Left lung (tissue), 10 donors: ENCODE data around the gene VWA3A. TPM values are rescaled to one million over a fixed set of nuclear protein-coding genes. Genes with fewer than 3 reads are reported as not detected.
A peak's percentile ranks its signal among the peaks of the same experiment; 100 is the strongest.
"Not testable (repeated sequence)": the region's sequence is repeated elsewhere in the genome, so short reads cannot be mapped to it uniquely, and the experiment has no call there.

Experiments
- ATAC-seq: fragments of 200-7000 bp; cut with Tn5 transposase; one replicate; pipeline ENCODE4 v1.9.1; 2020; ENCODE audit warnings: moderate library complexity
- DNase-seq, 4 donors: peaks; one replicate each; pipeline ENCODE4 v3.0.0-alpha.2; 2013 to 2020
- H3K27ac ChIP-seq, 2 donors: fragments of 200-600 bp; sonication (generic) in 1 of 2; one replicate each; pipeline versions ENCODE4 v1.5.0 to v1.8.0; 2020 to 2021
- H3K27me3 ChIP-seq, 2 donors: fragments of 200-600 bp; sonication (generic) in 1 of 2; one replicate each; pipeline versions ENCODE4 v1.5.0 to v1.8.0; 2020 to 2021
- H3K36me3 ChIP-seq, 2 donors: fragments of 200-600 bp; sonication (generic) in 1 of 2; one replicate each; pipeline versions ENCODE4 v1.5.0 to v1.8.0; 2020 to 2021
- H3K4me1 ChIP-seq, 2 donors: fragments of 200-600 bp; one replicate each; pipeline ENCODE4 v1.8.0; 2021
- H3K4me3 ChIP-seq, 2 donors: fragments of 200-600 bp; sonication (generic) in 1 of 2; one replicate each; pipeline versions ENCODE4 v1.5.0 to v1.8.0; 2020 to 2021; ENCODE audit warnings: mild to moderate bottlenecking in 1 of 2
- H3K9me3 ChIP-seq, 2 donors: fragments of 200-600 bp; sonication (generic) in 1 of 2; one replicate each; pipeline versions ENCODE4 v1.5.0 to v1.8.0; 2020 to 2021
- CTCF ChIP-seq, 2 donors: fragments of 200-600 bp; sonication (generic) in 1 of 2; IDR thresholded peaks; one replicate each; pipeline versions ENCODE4 v1.5.0 to v1.8.0; 2021; ENCODE audit warnings: antibody characterized with exemption in 2 of 2
- intact Hi-C, 2 donors: fragments of 100-400 bp; cut with DNase I; formaldehyde crosslinking; loops; one replicate each; pipeline versions ENCODE4 v1.11.2 to v1.14.2; 2022
- polyA plus RNA-seq, 6 donors: library from polyadenylated mRNA; unstranded; fragments of 120-200 nt; gene quantifications; one replicate each; pipeline ENCODE4 v1.2.1, GENCODE V29; 2013; ENCODE audit not compliant: insufficient read length in 6 of 6
- total RNA-seq, 2 donors: library from RNA; stranded (reverse); fragmentation: NEBNext Ultra II Directional; extraction: Animal tissue kit (Norgen Biotek cat#: 25700); gene quantifications; one replicate each; pipeline ENCODE4 v1.2.1, GENCODE V29; 2021
- donor health status: DM: no; HTN: yes; CAD: no.
- donor health status: DM: no; HTN: no; CAD: no.

Gene VWA3A
- total and polyA plus RNA-seq, 8 donors, result 0.12 to 7.1 (median 4.9) TPM

DNA sequence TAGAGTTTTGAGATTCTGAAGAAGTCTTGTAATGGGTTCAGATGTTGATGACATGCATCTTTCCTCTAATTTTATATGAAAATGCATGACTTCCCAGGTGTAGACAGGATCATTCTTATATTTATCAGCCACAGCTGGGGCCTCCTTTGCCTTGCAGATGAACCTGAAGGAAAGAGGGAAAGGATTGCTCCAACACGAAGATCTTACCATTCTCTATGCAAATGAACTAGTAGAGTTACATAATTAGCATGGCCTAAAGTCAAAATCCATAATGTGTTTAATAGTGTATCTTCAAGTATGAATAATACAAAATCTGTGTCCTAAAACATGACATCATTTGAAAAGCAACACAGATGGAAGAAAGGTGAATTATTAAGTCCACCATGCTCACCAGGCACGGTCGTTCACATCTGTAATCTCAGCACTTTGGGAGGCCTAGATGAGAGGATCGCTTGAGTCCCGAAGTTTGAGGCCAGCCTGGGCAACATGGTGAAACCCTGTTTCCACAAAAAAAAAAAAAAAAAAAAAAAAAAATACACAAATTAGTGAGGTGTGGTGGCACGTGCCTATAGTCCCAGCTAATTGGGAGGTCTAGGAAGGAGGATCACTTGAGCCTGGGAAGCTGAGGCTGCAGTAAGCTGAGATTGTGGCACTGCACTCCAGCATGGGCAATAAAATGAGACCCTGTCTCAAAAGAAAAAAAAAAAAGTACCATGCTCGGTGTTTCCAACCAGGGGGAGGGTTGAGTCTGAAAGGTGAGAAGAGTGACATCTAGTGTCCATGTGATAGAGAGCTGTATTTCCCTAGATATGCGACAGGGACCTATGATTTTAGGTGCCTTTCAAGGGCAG is 6.3 kb downstream of the VWA3A start:
- no peaks in the 10 kb centered on the region for H3K36me3 ChIP-seq
- no peak overlapping the region for H3K27ac ChIP-seq
- H3K27me3 ChIP-seq, result peaks cover 0 to 20% of the 10 kb centered on the region in 2 donors
- H3K4me3 ChIP-seq, result no peak overlapping the region
- intact Hi-C loops, result no loop called here
- peak in 1 of 4 donors; percentile 49 for DNase-seq
- H3K4me1 ChIP-seq, result peaks cover 0 to 2% of the 10 kb centered on the region in 2 donors
- no peaks in the 10 kb centered on the region for H3K9me3 ChIP-seq
- ATAC-seq, result peak; percentile 85
- peak; percentile 36 to 47 for TF ChIP-seq CTCF (IDR thresholded peaks at IDR 0.05)

DNA sequence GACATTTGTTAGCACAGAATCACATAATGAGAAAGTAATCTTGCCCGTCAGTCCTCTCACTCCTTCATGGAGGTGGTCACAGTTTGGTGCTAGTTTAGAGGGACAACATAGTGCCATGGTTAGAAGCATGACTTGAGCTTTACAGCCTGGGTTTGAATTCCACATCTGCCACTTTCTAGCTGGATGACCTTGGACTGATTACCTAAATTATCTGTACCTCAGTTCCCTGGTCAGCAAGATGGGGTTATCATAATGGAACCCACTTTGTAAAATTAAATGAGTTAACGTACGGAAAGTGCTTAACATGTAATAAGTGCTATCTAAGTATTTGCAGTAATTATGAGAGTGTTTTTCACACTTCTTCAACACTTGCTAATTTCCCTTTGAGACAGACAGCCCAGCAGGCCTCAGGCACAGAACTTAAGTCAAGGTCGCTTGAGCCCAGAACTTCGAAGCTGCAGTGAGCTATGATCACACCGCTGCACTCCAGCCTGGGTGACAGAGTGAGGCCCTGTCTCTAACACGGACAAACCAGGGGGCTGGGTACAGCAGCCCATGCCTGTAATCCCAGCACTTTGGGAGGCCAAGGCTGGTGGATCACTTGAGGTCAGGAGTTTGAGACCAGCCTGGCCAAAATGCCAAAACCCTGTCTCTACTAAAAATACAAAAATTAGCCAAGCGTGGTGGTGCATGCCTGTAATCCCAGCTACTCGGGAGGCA is 7.1 kb downstream of the VWA3A start:
- ATAC-seq, result no peak
- no peak overlapping the region for H3K4me3 ChIP-seq
- H3K9me3 ChIP-seq, result no peaks in the 10 kb centered on the region
- TF ChIP-seq CTCF (IDR thresholded peaks at IDR 0.05), result no peak
- DNase-seq, result no peak
- H3K27ac ChIP-seq, result no peak overlapping the region
- H3K27me3 ChIP-seq, result peaks cover 0 to 20% of the 10 kb centered on the region in 2 donors
- intact Hi-C loops, result no loop called here
- H3K4me1 ChIP-seq, result peaks cover 0 to 2% of the 10 kb centered on the region in 2 donors
- no peaks in the 10 kb centered on the region for H3K36me3 ChIP-seq

- intact Hi-C loops, result no loop called here
- no peak for ATAC-seq
These were observed 11.1 kb downstream of the VWA3A start for GRCh38 chr16:22103441-22103840.

GRCh38 chr16:22109258-22109898 is 17.0 kb downstream of the VWA3A start:
- H3K9me3 ChIP-seq, result no peaks in the 10 kb centered on the region
- no peaks in the 10 kb centered on the region for H3K36me3 ChIP-seq
- no peak overlapping the region for H3K27ac ChIP-seq
- H3K4me1 ChIP-seq, result no peaks in the 10 kb centered on the region
- H3K27me3 ChIP-seq, result no peaks in the 10 kb centered on the region
- intact Hi-C loops, result no loop called here
- no peak for TF ChIP-seq CTCF (IDR thresholded peaks at IDR 0.05)
- H3K4me3 ChIP-seq, result no peak overlapping the region
- DNase-seq (no peak), ATAC-seq (no peak)

More at GRCh38 chr16:22103441-22103840, 11.1 kb downstream of the VWA3A start:
- no peaks in the 10 kb centered on the region for H3K27me3 ChIP-seq
- DNase-seq, result no peak
- no peak for TF ChIP-seq CTCF (IDR thresholded peaks at IDR 0.05)
- no peak overlapping the region for H3K4me3 ChIP-seq
- H3K36me3 ChIP-seq, result no peaks in the 10 kb centered on the region
- no peaks in the 10 kb centered on the region for H3K9me3 ChIP-seq
- H3K27ac ChIP-seq, result no peak overlapping the region
- H3K4me1 ChIP-seq, result peaks cover 0 to 2% of the 10 kb centered on the region in 2 donors

DNA sequence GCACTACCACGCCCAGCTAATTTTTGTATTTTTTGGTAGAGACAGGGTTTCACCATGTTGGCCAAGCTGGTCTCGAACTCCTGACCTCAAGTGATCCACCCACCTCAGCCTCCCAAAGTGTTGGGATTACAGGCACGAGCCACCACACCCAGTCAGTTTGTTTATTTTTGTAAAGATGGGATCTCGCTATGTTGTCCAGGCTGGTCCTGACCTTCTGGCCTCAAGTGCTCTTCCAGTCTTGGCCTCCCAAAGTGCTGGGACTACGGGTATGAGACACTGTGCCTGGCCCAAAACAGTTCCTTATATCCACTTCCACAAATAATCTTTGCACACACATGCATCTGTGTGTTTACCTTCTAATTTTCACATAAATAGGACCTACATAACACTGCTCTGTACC is 19.3 kb downstream of the VWA3A start:
- ATAC-seq, DNase-seq, H3K4me1 ChIP-seq, H3K36me3 ChIP-seq, H3K27me3 ChIP-seq, intact Hi-C loops, H3K9me3 ChIP-seq, H3K4me3 ChIP-seq, H3K27ac ChIP-seq: not testable (repeated sequence)
